Retinal pigment epithelial cell (primary cell): Measurements from ENCODE around the gene ARMC8.

Experiments
- DNase-seq: peaks from one replicate; pipeline ENCODE4 v3.0.0-alpha.2; 2010; ENCODE audit warnings: low read depth
- H3K4me3 ChIP-seq: 2 replicates; pipeline ENCODE4 v1.5.1; 2011; ENCODE audit warnings: mild to moderate bottlenecking, low read length, control low read depth, moderate library complexity
- TF ChIP-seq, protein P1 (sequence below): conservative IDR thresholded peaks from 2 replicates; pipeline ENCODE4 v1.5.1; 2011; ENCODE audit warnings: low read depth, low read length, control low read depth, inconsistent platforms

ARMC8 gene

DNA sequence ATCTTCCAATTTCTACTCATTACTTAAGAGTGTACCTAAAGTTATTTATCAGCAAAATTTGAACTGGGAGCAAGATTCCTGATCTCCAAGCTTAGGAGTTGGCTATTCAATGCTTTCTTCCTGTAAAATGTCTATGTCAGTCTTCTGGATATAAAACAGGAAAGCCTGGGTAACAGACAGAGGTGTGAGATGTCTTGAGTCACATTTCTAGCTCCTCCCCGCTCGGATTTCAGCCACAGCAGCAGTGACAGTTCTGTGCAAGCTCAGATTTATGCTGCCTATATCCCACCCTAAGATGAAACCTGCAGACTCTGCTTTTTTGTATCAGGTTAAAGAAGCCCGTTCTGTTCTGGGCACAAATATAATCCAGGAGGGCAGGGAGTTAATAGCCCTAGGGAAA is 2.1 kb upstream of the ARMC8 start:
- no peak overlapping the region for H3K4me3 ChIP-seq
- no peak for DNase-seq
- TF ChIP-seq, protein P1, sequence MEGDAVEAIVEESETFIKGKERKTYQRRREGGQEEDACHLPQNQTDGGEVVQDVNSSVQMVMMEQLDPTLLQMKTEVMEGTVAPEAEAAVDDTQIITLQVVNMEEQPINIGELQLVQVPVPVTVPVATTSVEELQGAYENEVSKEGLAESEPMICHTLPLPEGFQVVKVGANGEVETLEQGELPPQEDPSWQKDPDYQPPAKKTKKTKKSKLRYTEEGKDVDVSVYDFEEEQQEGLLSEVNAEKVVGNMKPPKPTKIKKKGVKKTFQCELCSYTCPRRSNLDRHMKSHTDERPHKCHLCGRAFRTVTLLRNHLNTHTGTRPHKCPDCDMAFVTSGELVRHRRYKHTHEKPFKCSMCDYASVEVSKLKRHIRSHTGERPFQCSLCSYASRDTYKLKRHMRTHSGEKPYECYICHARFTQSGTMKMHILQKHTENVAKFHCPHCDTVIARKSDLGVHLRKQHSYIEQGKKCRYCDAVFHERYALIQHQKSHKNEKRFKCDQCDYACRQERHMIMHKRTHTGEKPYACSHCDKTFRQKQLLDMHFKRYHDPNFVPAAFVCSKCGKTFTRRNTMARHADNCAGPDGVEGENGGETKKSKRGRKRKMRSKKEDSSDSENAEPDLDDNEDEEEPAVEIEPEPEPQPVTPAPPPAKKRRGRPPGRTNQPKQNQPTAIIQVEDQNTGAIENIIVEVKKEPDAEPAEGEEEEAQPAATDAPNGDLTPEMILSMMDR: no peak

DNA sequence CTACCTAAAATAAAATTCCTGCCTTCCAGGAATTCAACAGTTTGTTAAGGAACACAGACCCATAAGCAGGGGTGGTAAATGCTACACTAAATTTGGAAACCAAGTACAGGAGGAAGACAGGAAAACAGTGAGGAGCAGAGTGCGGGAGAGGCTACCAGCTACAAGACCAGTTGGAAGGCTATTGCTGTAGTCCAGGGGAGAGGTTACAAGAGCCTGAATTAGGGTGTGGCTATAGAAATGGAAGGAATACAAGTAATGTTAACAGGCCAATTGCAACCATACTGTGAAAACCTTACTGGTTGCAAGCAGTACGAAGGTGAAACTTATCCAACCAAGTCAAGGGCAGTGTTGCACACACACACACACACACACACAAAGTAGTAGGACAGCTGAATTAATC is 880 bp upstream of the ARMC8 start:
- TF ChIP-seq, protein P1: no peak
- H3K4me3 ChIP-seq: peak overlapping the region; percentile 81
- DNase-seq: no peak

DNA sequence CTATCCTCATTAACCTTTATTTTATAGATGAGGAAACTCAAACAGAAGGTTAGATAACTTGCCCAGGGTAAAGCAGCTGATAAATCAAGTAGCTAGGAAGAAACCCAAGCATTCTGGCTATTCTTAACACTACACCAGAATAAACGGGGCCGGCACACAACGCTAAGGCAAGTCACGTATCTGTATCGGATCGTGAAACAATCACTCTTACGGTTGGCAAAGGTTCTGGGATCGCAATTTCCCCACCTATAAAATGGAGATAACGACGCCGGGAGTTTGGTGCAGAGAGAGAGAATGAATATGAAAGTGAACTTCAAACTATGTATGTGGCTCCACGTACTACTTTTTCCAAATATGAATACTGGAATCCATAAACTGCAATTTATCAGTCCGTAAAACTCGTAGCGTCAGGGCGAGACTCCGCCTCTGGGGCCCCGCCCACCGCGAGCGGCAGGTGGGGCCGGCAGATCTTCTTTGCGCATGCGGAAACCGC is 252 bp upstream of the ARMC8 start:
- H3K4me3 ChIP-seq: peak overlapping the region; percentile 81
- TF ChIP-seq, protein P1: no peak
- DNase-seq: peak; percentile 49

DNA sequence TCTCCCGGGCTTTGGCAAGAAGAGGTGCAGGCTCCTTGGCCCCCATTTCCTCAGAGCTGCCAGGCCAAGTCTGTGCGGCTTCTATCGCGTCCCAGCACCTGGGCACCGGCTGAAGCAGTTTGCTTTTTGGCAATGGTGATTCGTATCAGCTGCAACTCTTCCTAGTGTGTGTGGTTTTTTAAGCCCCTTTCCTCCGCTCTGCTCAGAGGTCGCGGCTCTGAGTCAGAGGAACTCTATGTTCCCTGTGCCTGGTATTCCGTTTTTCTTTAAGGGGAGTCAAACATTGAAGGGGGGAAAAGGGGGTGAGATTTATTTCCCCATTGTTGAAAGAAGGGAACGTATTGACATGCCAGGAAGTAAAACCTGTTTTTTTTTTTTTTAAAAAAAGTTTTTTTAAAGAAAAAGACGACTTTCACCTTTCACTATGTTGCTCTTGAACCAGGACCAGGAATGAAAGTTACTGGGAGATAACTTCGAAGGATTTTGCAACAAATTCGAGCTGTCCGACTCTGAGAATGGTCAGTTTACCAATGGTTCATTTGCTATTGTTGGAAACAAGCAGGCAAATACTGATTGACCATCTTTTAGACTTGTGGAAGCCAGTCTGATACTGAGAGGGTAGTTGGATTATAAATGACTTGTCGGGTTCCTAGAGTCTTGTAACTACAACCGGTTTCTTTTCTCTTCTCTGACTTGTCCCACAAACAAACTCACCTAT is 1.1 kb downstream of the ARMC8 start:
- TF ChIP-seq, protein P1: no peak
- DNase-seq: peak; percentile 51
- H3K4me3 ChIP-seq: peak overlapping the region; percentile 81

DNA sequence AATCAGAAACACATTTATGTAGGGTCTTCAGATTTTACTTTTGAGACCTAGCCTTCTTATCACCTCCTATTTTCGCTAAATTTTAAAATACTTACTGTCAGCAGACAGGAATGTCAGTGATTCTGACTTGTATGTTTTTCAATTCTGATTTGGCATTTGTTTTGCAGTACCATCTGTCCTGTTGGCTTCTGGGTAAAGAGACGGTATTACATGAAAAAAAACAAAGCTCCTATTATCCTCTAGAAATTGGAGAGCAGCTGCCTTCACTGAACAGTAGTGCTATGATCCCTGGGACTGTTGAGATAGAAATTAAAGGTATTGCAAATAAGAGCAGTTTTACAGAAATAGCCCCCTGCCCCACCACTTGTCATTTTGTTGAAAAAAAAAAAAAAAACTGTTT is 8.4 kb downstream of the ARMC8 start:
- H3K4me3 ChIP-seq: no peak overlapping the region
- DNase-seq: no peak
- TF ChIP-seq, protein P1: no peak

DNA sequence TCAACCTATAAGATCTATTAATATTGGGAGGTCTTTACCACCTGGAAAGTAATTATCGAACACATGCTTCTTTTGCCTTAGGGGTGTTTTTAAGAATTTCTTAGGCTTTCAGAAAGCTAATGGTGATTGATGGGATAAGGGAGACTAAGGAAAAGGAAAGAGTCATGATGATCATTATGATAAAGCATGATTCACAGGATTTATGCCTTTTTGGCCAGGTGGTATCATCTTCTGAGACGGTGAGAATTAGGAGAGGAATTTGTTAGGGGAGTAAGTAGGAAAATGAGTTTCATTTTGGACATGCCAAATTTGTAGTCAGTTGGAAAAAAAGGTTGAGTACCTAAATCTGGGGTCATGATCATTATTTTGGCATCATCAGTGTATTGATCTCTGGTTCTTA is 8.9 kb downstream of the ARMC8 start:
- no peak for DNase-seq
- H3K4me3 ChIP-seq: no peak overlapping the region
- TF ChIP-seq, protein P1: no peak

DNA sequence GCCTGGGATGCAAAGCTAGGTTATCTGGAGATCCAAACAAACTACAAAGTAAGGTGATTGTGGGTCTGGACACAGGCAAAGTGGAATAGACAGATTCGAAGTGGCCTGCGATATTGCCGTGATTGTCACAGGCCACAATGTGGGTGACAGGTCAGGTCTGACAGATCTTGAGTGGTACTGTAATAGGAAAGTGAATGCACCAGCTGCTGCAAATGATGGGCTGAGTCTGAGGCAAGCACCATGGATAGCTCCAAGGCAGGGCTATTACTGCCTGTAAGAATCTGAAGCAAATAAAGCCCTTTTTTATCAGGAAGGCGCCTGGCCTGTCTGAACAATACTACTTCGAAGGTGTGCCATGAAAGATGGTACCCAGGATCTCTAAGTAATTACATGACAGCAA is 10.0 kb downstream of the ARMC8 start:
- H3K4me3 ChIP-seq: no peak overlapping the region
- TF ChIP-seq, protein P1: no peak
- DNase-seq: no peak
